Breast epithelium (tissue), 3 donors: ENCODE measurements around the gene C16orf74.

Experiments used
- POLR2A ChIP-seq: fragments of 450-650 bp; IDR thresholded peaks from one replicate; pipeline ENCODE4 v1.6.1; 2016; ENCODE audit warnings: antibody characterized with exemption, mild to moderate bottlenecking, moderate library complexity
- POLR2AphosphoS5 ChIP-seq, 3 donors: sonication (generic); formaldehyde crosslinking; IDR thresholded peaks; one replicate each; pipeline ENCODE4 v1.6.1; 2017; ENCODE audit warnings: antibody characterized with exemption in 3 of 3
- TF ChIP-seq, protein P1 (sequence below), 3 donors: fragments of 450-650 bp; IDR thresholded peaks; one replicate each; pipeline ENCODE4 v1.5.1; 2016 to 2017; ENCODE audit warnings: antibody characterized with exemption in 3 of 3, mild to moderate bottlenecking in 3 of 3, moderate library complexity in 3 of 3

DNA sequence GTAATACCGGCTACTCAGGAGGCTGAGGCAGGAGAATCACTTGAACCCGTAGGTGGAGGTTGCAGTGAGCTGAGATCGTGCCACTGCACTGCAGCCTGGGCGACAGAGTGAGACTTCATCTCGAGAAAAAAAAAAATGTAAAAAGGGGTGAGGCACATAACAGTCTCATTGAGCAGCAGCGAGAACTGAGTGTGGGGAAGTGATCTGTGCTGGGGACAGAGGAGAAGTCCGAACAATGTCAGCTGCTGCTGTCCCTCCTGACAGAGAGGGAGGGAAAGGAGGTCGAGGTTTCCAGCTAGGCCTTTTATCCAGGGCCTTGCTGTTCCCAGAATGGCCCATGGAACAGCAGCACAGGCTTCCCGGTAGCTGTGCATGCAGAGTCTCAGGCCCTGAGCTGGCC lies 14.0 kb downstream of the C16orf74 start:
- TF ChIP-seq POLR2A (no peak), POLR2AphosphoS5 (IDR thresholded peaks at IDR 0.05) (no peak)
- TF ChIP-seq, protein P1, sequence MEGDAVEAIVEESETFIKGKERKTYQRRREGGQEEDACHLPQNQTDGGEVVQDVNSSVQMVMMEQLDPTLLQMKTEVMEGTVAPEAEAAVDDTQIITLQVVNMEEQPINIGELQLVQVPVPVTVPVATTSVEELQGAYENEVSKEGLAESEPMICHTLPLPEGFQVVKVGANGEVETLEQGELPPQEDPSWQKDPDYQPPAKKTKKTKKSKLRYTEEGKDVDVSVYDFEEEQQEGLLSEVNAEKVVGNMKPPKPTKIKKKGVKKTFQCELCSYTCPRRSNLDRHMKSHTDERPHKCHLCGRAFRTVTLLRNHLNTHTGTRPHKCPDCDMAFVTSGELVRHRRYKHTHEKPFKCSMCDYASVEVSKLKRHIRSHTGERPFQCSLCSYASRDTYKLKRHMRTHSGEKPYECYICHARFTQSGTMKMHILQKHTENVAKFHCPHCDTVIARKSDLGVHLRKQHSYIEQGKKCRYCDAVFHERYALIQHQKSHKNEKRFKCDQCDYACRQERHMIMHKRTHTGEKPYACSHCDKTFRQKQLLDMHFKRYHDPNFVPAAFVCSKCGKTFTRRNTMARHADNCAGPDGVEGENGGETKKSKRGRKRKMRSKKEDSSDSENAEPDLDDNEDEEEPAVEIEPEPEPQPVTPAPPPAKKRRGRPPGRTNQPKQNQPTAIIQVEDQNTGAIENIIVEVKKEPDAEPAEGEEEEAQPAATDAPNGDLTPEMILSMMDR (IDR thresholded peaks at IDR 0.05): no peak
